HS-27A (cell line): ENCODE results near the gene CNRIP1.

ENCODE experiments used
- DNase-seq: peaks from one replicate; pipeline ENCODE4 v3.0.0-alpha.2; 2012; ENCODE audit warnings: low read depth, missing footprints

The CNRIP1 gene

GRCh38 chr2:68292108-68292710, 27.5 kb downstream of the CNRIP1 start:
- DNase-seq, result no peak

- DNase-seq, result no peak
Observed at GRCh38 chr2:68291314-68291713, 28.4 kb downstream of the CNRIP1 start.

GRCh38 chr2:68290901-68291300, 28.8 kb downstream of the CNRIP1 start:
- no peak for DNase-seq

GRCh38 chr2:68287580-68288441, 31.9 kb downstream of the CNRIP1 start:
- DNase-seq, result no peak

- no peak for DNase-seq
Observed at GRCh38 chr2:68284896-68285295, 34.9 kb downstream of the CNRIP1 start.

- no peak for DNase-seq
Observed at GRCh38 chr2:68283419-68283812, 36.3 kb downstream of the CNRIP1 start.

GRCh38 chr2:68282811-68283418, 36.8 kb downstream of the CNRIP1 start:
- no peak for DNase-seq

GRCh38 chr2:68280796-68281195, 39.0 kb downstream of the CNRIP1 start:
- DNase-seq, result no peak

- no peak for DNase-seq
Observed at GRCh38 chr2:68280348-68280747, 39.4 kb downstream of the CNRIP1 start.

GRCh38 chr2:68279691-68280090, 40.1 kb downstream of the CNRIP1 start:
- no peak for DNase-seq

GRCh38 chr2:68278169-68278568, 41.6 kb downstream of the CNRIP1 start:
- no peak for DNase-seq

GRCh38 chr2:68274022-68274421, 45.7 kb downstream of the CNRIP1 start:
- no peak for DNase-seq

GRCh38 chr2:68272246-68272994, 47.3 kb downstream of the CNRIP1 start:
- no peak for DNase-seq

GRCh38 chr2:68266655-68267054, 53.1 kb downstream of the CNRIP1 start:
- DNase-seq, result no peak

- DNase-seq, result no peak
Observed at GRCh38 chr2:68263632-68264031, 56.1 kb downstream of the CNRIP1 start.

- no peak for DNase-seq
Observed at GRCh38 chr2:68258851-68259250, 60.9 kb downstream of the CNRIP1 start.

- no peak for DNase-seq
Observed at GRCh38 chr2:68256093-68256450, 63.7 kb downstream of the CNRIP1 start.

GRCh38 chr2:68253219-68254068, 66.3 kb downstream of the CNRIP1 start:
- DNase-seq, result no peak

GRCh38 chr2:68252400-68253218, 67.1 kb downstream of the CNRIP1 start, which contains the start of gene PPP3R1:
PPP3R1 (minus strand) TSS chr2:68252532; CDS start chr2:68252127, 405 bp downstream.
- DNase-seq, result no peak

- no peak for DNase-seq
Observed at GRCh38 chr2:68251855-68252399, 67.8 kb downstream of the CNRIP1 start.
